ENCODE measurements around the gene SLIT1. TPM values are rescaled to one million over a fixed set of nuclear protein-coding genes. Genes with fewer than 3 reads are reported as not detected.

The SLIT1 gene
- total RNA-seq, 1 donor from 2014 or later: 25.5 TPM

DNA sequence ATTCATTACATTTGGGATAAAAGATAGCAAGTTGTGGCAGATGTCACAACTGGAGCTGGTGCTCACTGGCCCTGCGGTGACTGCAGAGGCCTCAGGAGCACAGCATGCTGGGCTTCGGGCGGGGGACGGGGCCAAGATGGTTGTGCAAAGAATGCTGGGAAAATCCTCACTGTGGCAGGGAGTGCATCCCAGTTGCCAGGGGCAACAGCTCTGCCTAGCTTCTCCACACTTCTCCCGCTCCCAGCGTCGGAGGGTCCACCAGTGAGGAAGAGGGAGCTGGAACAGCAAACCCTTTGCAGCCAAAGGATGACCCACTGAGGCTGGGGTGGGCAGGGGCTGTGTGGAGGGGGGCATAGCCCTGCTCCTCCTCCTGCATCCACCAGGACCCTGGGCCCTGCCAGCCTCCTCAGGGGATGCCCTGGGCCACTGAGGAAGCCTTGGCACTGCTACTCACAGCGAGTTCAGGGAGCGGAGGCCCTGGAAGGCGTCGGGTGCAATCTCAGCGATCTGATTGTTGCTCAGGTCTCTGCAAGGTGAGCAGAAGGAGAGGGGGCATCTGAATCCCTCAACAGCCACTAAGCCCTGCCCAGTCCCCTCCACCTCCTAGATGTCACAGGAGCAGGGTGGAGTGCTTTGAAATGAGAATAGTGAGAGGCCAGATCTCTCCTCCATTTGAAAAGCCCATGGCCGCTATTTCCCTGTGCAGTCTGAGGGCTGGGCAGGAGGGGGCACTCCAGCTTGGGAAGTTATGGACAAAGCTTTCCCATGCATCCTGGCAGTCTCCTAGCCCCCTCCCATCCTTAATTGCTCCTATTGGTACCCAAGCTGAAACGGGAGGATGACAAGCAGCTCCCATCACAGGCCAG lies 126.5 kb downstream of the SLIT1 start:
- peaks cover 2% of the 10 kb centered on the region for H3K4me1 Mint-ChIP-seq (ENCODE audit: low read depth)
- H3K9me3 Mint-ChIP-seq (ENCODE audit: low read depth): no peaks in the 10 kb centered on the region
- no peak for DNase-seq (ENCODE audit: low spot score, unreplicated experiment)
- no peak overlapping the region for H3K27ac Mint-ChIP-seq
- no peaks in the 10 kb centered on the region for H3K27me3 Mint-ChIP-seq
- TF ChIP-seq, protein P1, sequence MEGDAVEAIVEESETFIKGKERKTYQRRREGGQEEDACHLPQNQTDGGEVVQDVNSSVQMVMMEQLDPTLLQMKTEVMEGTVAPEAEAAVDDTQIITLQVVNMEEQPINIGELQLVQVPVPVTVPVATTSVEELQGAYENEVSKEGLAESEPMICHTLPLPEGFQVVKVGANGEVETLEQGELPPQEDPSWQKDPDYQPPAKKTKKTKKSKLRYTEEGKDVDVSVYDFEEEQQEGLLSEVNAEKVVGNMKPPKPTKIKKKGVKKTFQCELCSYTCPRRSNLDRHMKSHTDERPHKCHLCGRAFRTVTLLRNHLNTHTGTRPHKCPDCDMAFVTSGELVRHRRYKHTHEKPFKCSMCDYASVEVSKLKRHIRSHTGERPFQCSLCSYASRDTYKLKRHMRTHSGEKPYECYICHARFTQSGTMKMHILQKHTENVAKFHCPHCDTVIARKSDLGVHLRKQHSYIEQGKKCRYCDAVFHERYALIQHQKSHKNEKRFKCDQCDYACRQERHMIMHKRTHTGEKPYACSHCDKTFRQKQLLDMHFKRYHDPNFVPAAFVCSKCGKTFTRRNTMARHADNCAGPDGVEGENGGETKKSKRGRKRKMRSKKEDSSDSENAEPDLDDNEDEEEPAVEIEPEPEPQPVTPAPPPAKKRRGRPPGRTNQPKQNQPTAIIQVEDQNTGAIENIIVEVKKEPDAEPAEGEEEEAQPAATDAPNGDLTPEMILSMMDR (IDR thresholded peaks at IDR 0.05; ENCODE audit: unreplicated experiment): no peak
- H3K36me3 Mint-ChIP-seq (ENCODE audit: insufficient read depth): peaks cover 5% of the 10 kb centered on the region
- no peak overlapping the region for H3K4me3 Mint-ChIP-seq (ENCODE audit: low read depth)

DNA sequence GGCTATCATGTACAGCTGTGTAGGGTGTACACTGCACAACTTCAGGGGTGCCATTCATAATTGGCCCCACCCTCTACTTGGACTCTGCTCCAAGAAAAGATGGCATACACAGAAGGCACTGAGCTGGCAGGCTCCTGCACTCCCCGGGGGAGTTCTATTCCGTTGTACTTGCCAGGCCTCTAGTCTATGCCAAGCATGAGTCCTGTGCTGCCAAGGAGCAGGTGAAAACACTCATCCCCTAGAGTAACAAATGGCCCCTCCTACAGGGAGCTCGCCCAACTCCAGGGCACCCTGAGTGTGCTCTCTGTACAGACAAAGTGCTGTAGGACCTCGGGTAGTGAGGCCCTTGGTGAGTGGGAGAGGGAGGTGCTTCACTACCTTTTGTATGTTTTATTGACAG lies 127.2 kb downstream of the SLIT1 start:
- no peak for DNase-seq (ENCODE audit: low spot score, unreplicated experiment)
- TF ChIP-seq, protein P1 (IDR thresholded peaks at IDR 0.05; ENCODE audit: unreplicated experiment): no peak
- Mint-ChIP-seq H3K36me3 (ENCODE audit: insufficient read depth) (peaks cover 7% of the 10 kb centered on the region), H3K9me3 (ENCODE audit: low read depth) (no peaks in the 10 kb centered on the region), H3K4me3 (ENCODE audit: low read depth) (no peak overlapping the region), H3K27me3 (no peaks in the 10 kb centered on the region), H3K27ac (no peak overlapping the region), H3K4me1 (ENCODE audit: low read depth) (peaks cover 2% of the 10 kb centered on the region)

DNA sequence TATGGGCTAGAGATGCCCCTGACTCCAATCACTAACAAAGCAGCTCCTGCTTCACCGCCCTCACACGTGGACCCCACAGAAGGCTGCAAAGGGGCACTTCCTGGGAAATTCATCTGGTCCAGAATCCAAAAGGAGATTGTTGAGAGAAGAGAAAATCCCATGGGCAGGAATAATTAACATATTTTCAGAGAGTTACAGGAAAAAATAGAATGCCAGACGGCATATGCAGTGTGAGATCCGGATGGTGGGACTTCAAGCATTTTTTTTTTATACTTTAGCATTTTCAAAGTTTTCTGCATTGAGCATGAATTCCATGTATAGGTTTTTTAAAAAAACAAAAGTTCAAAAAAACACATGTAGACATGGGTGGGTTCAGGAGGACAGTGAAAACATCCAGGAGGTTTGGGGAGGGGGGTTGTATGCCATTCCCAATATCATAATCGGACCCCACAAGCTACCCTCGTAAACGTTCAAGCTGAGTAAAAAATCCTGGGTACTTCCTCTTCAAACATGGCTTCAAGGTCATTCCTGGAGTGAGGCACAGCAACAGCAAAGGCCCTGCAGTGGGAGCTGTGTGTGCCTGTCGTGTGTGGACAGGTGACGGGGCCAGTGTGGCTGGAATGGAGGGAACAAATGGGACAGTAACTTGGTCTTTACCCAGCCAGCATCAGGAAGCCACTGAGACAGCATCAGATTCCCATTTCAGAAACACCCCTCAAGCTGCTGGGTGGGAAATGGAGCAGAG lies 128.1 kb downstream of the SLIT1 start:
- no peak overlapping the region for H3K4me3 Mint-ChIP-seq (ENCODE audit: low read depth)
- H3K4me1 Mint-ChIP-seq (ENCODE audit: low read depth): peaks cover under 1% of the 10 kb centered on the region
- DNase-seq (ENCODE audit: low spot score, unreplicated experiment): no peak
- H3K27me3 Mint-ChIP-seq: no peaks in the 10 kb centered on the region
- peaks cover 7% of the 10 kb centered on the region for H3K36me3 Mint-ChIP-seq (ENCODE audit: insufficient read depth)
- H3K9me3 Mint-ChIP-seq (ENCODE audit: low read depth): no peaks in the 10 kb centered on the region
- no peak overlapping the region for H3K27ac Mint-ChIP-seq
- TF ChIP-seq, protein P1 (IDR thresholded peaks at IDR 0.05; ENCODE audit: unreplicated experiment): no peak

DNA sequence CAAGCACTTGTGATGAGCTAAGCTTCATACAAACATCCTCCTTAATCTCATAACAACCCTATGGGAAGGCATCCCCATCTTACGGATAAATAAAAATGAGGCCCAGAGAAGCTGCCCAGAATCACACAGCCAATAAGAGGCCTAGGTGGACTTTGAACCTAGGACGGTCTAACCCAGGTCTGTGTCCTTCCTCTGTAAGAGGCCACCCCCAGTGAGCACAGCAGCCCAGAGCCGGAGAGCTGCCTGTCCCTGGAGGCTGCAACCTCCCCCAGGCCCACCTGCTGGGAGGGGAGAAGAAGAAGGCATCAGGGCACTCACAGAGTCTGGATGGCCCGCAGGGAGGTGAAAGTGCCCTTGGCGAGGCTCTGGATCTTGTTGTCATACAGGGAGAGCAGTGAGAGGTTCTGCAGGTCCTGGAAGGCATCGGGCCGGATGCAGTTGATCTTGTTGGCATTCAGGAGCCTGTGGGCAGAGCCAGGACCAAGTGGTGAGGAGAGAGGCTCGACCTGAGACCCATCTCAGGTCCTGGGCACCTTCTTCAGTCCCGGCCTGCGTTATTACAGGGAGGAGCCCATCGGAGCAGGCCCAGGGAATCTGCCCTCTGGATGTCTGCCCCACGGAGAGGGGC lies 129.6 kb downstream of the SLIT1 start:
- TF ChIP-seq, protein P1 (IDR thresholded peaks at IDR 0.05; ENCODE audit: unreplicated experiment): no peak
- H3K4me3 Mint-ChIP-seq (ENCODE audit: low read depth): no peak overlapping the region
- no peaks in the 10 kb centered on the region for H3K4me1 Mint-ChIP-seq (ENCODE audit: low read depth)
- DNase-seq (ENCODE audit: low spot score, unreplicated experiment): no peak
- H3K27me3 Mint-ChIP-seq: no peaks in the 10 kb centered on the region
- no peaks in the 10 kb centered on the region for H3K9me3 Mint-ChIP-seq (ENCODE audit: low read depth)
- no peak overlapping the region for H3K27ac Mint-ChIP-seq
- H3K36me3 Mint-ChIP-seq (ENCODE audit: insufficient read depth): peaks cover 7% of the 10 kb centered on the region

DNA sequence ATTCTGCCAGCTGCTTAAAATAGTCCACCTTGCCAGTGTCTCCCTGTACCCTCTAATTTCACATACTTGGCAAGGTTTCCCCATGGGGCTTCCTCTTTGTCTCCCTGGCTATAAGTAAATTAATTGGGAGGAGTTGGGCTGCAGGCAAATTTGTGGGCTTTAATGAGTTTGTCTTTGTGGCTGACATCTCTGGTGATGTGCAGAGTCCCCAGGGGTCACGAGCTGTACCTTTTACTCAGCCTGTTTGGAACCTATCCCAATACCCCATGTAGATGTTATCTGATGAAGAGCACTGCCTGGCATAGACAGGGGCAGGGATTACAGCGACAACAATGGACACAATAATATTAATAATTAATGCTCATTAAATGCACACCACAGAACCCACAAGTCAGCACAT lies 132.5 kb downstream of the SLIT1 start:
- Mint-ChIP-seq H3K9me3 (ENCODE audit: low read depth) (peaks cover 4% of the 10 kb centered on the region), H3K4me3 (ENCODE audit: low read depth) (no peak overlapping the region), H3K4me1 (ENCODE audit: low read depth) (no peaks in the 10 kb centered on the region), H3K36me3 (ENCODE audit: insufficient read depth) (peaks cover 11% of the 10 kb centered on the region), H3K27me3 (no peaks in the 10 kb centered on the region), H3K27ac (no peak overlapping the region)
- DNase-seq (ENCODE audit: low spot score, unreplicated experiment): no peak
- TF ChIP-seq, protein P1 (IDR thresholded peaks at IDR 0.05; ENCODE audit: unreplicated experiment): no peak
